HL-60/S4 (cell line): ENCODE measurements around the gene CEP85L.

Experiments used
- in situ Hi-C: fragments of 300-500 bp; cut with MboI; formaldehyde crosslinking; loops from 2 replicates; pipeline ENCODE4 v1.14.3; 2022; ENCODE audit warnings: low sequenced_read_pairs

CEP85L gene

GRCh38 chr6:118580585-118581419 lies 70.6 kb downstream of the CEP85L start:
- in situ Hi-C loops, result no loop called here

GRCh38 chr6:118579786-118580185 lies 71.6 kb downstream of the CEP85L start:
- in situ Hi-C loops, result no loop called here

- in situ Hi-C loops, result no loop called here
These were observed 72.8 kb downstream of the CEP85L start for GRCh38 chr6:118578617-118579016.

DNA sequence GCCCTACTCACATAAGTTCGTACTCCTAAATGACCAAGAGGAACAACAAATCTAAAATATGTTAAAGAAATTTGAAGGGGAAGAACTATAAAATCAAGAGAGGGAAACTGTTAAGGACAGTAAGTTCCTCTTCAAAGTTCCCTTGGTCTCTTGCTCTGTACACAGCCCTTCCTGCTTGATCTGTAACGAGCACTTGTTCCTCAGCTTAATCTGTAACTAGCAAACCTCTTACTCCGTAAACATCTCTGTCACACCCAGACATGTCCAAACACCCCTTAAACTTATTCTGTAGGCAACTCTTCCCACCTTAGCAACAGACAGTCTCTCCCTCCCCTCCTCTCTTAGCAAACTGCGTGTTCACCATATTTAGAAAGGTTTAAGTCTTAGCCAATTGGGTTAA lies 73.4 kb downstream of the CEP85L start:
- in situ Hi-C loops, result no loop called here

GRCh38 chr6:118574051-118574865 lies 77.1 kb downstream of the CEP85L start:
- in situ Hi-C loops, result no loop called here

DNA sequence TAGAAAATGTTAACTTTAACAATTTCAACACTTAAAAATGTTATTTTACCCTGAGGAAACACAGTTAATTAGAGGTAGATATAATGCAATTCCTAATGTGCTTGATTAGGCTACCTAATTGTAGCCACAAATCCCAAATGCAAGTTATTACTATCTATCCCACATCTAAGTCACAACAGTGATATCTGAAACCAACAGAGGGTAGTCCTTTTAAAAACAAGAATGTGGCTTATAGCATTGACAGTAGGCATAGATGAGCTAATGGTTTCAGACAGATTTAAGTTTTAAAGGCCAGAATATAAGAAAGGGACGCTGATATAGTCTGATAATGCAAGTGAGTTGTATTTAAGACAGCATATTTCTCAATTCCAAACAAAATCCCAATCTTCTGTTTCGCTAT lies 80.3 kb downstream of the CEP85L start:
- in situ Hi-C loops, result no loop called here

GRCh38 chr6:118569498-118569897 lies 81.9 kb downstream of the CEP85L start:
- in situ Hi-C loops, result no loop called here

- in situ Hi-C loops, result no loop called here
These were observed 83.4 kb downstream of the CEP85L start for GRCh38 chr6:118567974-118568373.

- in situ Hi-C loops, result no loop called here
These were observed 86.0 kb downstream of the CEP85L start for GRCh38 chr6:118565311-118565960.

DNA sequence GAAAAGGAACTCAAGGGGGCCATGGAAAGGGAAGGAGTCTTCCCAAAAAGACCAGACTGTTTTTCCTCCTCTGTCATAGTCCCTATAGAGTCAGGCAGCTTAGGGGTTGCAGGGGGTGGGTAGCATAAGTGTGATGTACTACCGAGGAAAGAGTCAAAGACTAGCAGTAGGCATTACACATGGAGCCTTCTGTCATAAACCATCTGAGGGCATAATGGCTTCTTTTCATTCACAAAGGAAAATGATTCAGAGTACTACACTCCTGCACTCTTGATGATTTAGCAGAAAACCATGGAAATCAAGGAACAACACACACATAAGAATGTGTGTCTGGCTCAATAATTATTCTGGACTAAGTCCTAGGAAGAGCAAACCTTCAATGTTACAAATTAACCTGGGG lies 88.4 kb downstream of the CEP85L start:
- in situ Hi-C loops, result no loop called here

GRCh38 chr6:118562248-118562647 lies 89.1 kb downstream of the CEP85L start:
- in situ Hi-C loops, result no loop called here

- in situ Hi-C loops, result no loop called here
These were observed 91.7 kb downstream of the CEP85L start for GRCh38 chr6:118559659-118560058.

DNA sequence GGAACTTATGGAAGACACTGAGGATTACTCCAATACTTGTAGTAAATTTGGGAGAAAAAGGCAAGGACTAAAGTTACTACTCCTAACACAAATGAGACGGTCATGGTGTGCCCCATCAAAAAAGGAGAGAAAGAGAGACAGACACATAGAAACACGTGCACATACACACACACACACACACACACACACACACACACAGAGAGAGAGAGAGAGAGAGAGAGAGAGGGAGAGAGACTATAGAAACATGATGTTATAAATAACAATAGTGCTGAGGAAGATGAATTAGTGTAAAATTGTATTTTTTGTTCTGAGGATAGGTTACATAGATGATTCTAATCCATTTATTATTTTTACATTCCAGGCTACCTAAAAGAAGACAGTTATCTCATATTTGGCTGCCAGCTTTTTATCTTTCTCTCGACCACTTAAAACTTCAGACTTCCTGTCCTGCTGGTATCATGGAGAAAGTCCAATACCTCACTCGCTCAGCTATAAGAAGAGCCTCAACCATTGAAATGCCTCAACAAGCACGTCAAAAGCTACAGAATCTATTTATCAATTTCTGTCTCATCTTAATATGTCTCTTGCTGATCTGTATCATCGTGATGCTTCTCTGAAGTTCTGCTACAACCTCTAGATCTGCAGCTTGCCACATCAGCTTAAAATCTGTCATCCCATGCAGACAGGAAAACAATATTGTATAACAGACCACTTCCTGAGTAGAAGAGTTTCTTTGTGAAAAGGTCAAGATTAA lies 92.8 kb downstream of the CEP85L start:
- in situ Hi-C loops, result no loop called here

DNA sequence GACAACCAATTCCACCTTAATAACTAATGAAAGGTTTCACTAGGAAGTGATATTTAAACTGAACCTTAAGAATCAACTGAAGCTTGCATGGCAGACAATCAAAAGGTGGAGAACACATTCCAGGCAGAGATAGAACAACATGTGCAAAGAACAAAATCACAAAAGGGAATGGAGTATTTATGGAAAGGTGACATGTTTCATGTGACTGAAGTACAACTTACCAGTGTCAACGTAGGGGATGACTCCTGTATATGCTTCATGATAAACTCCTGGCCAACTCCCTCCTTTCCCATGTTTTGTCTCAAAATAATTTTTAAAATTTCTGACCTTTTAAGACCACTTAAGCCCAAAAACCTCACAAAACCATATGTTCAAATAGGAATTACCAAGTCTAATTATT lies 96.7 kb downstream of the CEP85L start:
- in situ Hi-C loops, result no loop called here

DNA sequence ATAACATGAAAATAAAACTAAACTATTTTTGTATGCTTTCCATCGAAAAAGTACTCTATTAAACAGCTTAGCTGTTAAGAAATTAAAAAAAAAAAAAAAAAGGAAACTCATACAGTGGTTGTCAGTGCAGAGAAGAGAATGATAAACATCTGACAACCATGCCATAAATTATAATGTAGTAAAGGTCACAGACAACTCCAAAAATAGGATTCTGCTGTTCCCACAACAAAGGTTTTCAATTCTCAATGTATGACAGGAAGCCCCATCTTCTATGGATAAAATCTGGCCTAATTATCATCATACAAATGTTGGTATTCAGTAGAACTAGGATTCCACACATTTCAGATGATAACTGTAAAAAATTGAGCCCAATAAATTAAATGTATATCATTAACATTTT lies 98.3 kb downstream of the CEP85L start:
- in situ Hi-C loops, result no loop called here

GRCh38 chr6:118551063-118552053 lies 100.0 kb downstream of the CEP85L start:
- in situ Hi-C loops, result no loop called here

DNA sequence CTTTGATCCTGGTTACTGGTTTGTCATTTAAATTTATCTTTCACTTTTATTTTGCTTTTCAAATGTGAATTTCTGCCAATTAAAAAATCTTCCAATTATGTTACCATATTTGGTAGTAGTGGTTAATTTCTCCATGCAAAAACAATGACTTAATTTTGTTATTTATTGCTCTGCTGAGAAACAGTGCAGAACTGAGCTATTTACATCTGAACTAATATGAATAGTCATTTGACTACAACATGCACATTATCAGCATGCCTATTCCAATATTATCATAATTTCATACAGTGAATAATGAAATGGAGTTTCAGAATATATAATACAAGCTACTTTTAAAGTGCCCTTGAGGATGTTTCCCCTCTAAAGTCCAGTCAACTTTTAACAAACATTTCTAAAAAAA lies 102.8 kb downstream of the CEP85L start:
- in situ Hi-C loops, result no loop called here

DNA sequence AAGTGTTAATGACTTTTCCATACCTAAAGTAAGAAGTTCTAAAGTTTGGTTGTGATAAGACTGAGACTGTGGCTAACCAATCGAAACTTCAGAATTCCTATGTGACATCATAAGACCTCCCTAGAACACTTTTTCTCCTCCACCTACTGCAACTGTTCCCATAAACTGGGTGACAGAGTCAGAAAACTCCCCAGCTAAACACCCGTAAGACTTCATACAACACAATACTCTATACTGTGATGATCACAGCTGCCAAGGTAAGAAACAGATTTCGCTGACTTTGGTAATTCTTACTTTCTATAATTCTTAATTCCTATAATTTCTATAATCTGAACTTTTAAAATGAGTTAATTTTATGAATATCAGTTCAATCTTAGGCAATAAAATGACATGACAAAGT lies 103.3 kb downstream of the CEP85L start, which contains the start of gene PLN:
PLN (plus strand) TSS at position 161 of the 400 bp plus-strand sequence. CDS start 10,626 bp downstream, outside the sequence.
- in situ Hi-C loops, result no loop called here

GRCh38 chr6:118546880-118547218 lies 104.5 kb downstream of the CEP85L start:
- in situ Hi-C loops, result no loop called here
